Gastrocnemius medialis (tissue), 4 donors: ENCODE data around the gene BRAT1. TPM values are rescaled to one million over a fixed set of nuclear protein-coding genes. Genes with fewer than 3 reads are reported as not detected.
A peak's percentile ranks its signal among the peaks of the same experiment; 100 is the strongest.

Experiments used
- ATAC-seq, 2 donors: fragments of 150-250 bp; one replicate each; pipeline ENCODE4 v1.9.1; 2016
- DNase-seq, 2 donors: peaks; one replicate each; pipeline ENCODE4 v3.0.0-alpha.2; 2019
- H3K27ac ChIP-seq, 4 donors: fragments of 200-600 bp; sonication (generic); 1 replicate in 1 of 4; 2 replicates in 3 of 4; pipeline ENCODE4 v1.5.1; 2016 to 2018; ENCODE audit warnings: mild to moderate bottlenecking in 2 of 4, moderate library complexity in 1 of 4
- H3K27me3 ChIP-seq, 3 donors: fragments of 200-600 bp; sonication (generic) in 2 of 3; 1 replicate in 1 of 3; 2 replicates in 2 of 3; pipeline versions ENCODE4 v1.5.1 to v1.6.0; 2016 to 2019; ENCODE audit warnings: mild to moderate bottlenecking in 1 of 3, moderate library complexity in 1 of 3
- H3K36me3 ChIP-seq, 2 donors: fragments of 200-600 bp; sonication (generic) in 1 of 2; one replicate each; pipeline ENCODE4 v1.5.1; 2017 to 2018
- H3K4me1 ChIP-seq, 2 donors: fragments of 200-600 bp; sonication (generic) in 1 of 2; one replicate each; pipeline ENCODE4 v1.5.1; 2016 to 2017; ENCODE audit warnings: mild to moderate bottlenecking in 2 of 2
- H3K4me3 ChIP-seq, 4 donors: fragments of 200-600 bp; sonication (generic) in 3 of 4; 1 replicate in 1 of 4; 2 replicates in 3 of 4; pipeline ENCODE4 v1.5.1; 2016 to 2019; ENCODE audit warnings: mild to moderate bottlenecking in 2 of 4
- H3K9me3 ChIP-seq, 3 donors: fragments of 200-600 bp; sonication (generic) in 2 of 3; 1 replicate in 1 of 3; 2 replicates in 2 of 3; pipeline ENCODE4 v1.5.1; 2016 to 2019
- POLR2A ChIP-seq, 2 donors: fragments of 450-650 bp; IDR thresholded peaks; one replicate each; pipeline ENCODE4 v1.6.1; 2017; ENCODE audit warnings: antibody characterized with exemption in 2 of 2, mild to moderate bottlenecking in 2 of 2, moderate library complexity in 2 of 2
- in situ Hi-C, 4 donors: fragments of 200-750 bp; cut with MboI; loops; one replicate each; pipeline versions ENCODE4 v1.15.0 to v1.8.0; 2017; ENCODE audit warnings: low sequenced_read_pairs in 4 of 4
- intact Hi-C: fragments of 100-400 bp; cut with DNase I; formaldehyde crosslinking; loops from one replicate; pipeline ENCODE4 v1.15.1; 2023; ENCODE audit warnings: low total_unique reads
- total RNA-seq, 4 donors: library from RNA; depleted of rRNA; stranded (reverse); fragments of >200 nt; gene quantifications; one replicate each; pipeline versions ENCODE4 v1.1.0 to v1.2.3, GENCODE V29; 2016
- TF ChIP-seq, protein P1 (sequence below), 5 experiments: fragments of 450-650 bp in 3 of 5; fragments of 200-600 bp in 2 of 5; sonication (generic) in 2 of 5; IDR thresholded peaks in 4 of 5; conservative IDR thresholded peaks in 1 of 5; 1 replicate in 4 of 5; 2 replicates in 1 of 5; pipeline ENCODE4 v1.5.1; 2016 to 2019; ENCODE audit warnings: antibody characterized with exemption in 5 of 5, mild to moderate bottlenecking in 3 of 5, moderate library complexity in 3 of 5

Gene BRAT1
- total RNA-seq, 4 donors from 2014 or later, result 15.3 to 36.4 (median 20.2) TPM

- DNase-seq (no peak), ATAC-seq (peak in 1 of 2 donors; percentile 1)
- no peaks in the 10 kb centered on the region for H3K9me3 ChIP-seq
- peak overlapping the region; percentile 15 to 76 (median 58) for H3K27ac ChIP-seq
- H3K4me1 ChIP-seq, result peaks cover 21 to 26% of the 10 kb centered on the region in 2 donors
- no peaks in the 10 kb centered on the region for H3K27me3 ChIP-seq
- in situ Hi-C loops (no loop called here), intact Hi-C loops (loop anchor here (2.0 to 10.0 kb wide), 4 partner anchors 71 to 315 kb away; partner anchors contain the start of genes GRIFIN, MRM2, NUDT1 and SNX8)
- H3K4me3 ChIP-seq, result peak overlapping the region; percentile 58 to 95 (median 72)
- no peak for TF ChIP-seq POLR2A (IDR thresholded peaks at IDR 0.05)
- TF ChIP-seq, protein P1, sequence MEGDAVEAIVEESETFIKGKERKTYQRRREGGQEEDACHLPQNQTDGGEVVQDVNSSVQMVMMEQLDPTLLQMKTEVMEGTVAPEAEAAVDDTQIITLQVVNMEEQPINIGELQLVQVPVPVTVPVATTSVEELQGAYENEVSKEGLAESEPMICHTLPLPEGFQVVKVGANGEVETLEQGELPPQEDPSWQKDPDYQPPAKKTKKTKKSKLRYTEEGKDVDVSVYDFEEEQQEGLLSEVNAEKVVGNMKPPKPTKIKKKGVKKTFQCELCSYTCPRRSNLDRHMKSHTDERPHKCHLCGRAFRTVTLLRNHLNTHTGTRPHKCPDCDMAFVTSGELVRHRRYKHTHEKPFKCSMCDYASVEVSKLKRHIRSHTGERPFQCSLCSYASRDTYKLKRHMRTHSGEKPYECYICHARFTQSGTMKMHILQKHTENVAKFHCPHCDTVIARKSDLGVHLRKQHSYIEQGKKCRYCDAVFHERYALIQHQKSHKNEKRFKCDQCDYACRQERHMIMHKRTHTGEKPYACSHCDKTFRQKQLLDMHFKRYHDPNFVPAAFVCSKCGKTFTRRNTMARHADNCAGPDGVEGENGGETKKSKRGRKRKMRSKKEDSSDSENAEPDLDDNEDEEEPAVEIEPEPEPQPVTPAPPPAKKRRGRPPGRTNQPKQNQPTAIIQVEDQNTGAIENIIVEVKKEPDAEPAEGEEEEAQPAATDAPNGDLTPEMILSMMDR (IDR thresholded peaks at IDR 0.05 in 4 of 5, conservative IDR thresholded peaks at IDR 0.05 in 1 of 5), result no peak
- no peaks in the 10 kb centered on the region for H3K36me3 ChIP-seq
Observed at GRCh38 chr7:2559283-2559950, 4.1 kb upstream of the BRAT1 start.

GRCh38 chr7:2558629-2559282 lies 3.4 kb upstream of the BRAT1 start, which contains the start of gene IQCE:
IQCE (plus strand) TSS chr7:2558979; CDS start chr7:2559182, 203 bp downstream.
- Histone ChIP-seq H3K4me1 (peaks cover 28 to 32% of the 10 kb centered on the region in 2 donors), H3K9me3 (no peaks in the 10 kb centered on the region), H3K4me3 (peak within 1 kb of the TSS; percentile 58 to 95 (median 72)), H3K36me3 (no peaks in the 10 kb centered on the region), H3K27me3 (no peaks in the 10 kb centered on the region), H3K27ac (peak within 1 kb of the TSS; percentile 15 to 76 (median 58))
- in situ Hi-C loops, result no loop called here
- intact Hi-C loops, result loop anchor here (2.0 to 10.0 kb wide), 4 partner anchors 72 to 314 kb away; partner anchors contain the start of genes GRIFIN, MRM2, NUDT1 and SNX8
- TF ChIP-seq POLR2A (IDR thresholded peaks at IDR 0.05), result no peak
- TF ChIP-seq, protein P1 (IDR thresholded peaks at IDR 0.05 in 4 of 5, conservative IDR thresholded peaks at IDR 0.05 in 1 of 5), result peak in 2 of 5 experiments; percentile 21 to 42
- ATAC-seq (peak; percentile 63 to 75), DNase-seq (peak; percentile 87 to 92)

DNA sequence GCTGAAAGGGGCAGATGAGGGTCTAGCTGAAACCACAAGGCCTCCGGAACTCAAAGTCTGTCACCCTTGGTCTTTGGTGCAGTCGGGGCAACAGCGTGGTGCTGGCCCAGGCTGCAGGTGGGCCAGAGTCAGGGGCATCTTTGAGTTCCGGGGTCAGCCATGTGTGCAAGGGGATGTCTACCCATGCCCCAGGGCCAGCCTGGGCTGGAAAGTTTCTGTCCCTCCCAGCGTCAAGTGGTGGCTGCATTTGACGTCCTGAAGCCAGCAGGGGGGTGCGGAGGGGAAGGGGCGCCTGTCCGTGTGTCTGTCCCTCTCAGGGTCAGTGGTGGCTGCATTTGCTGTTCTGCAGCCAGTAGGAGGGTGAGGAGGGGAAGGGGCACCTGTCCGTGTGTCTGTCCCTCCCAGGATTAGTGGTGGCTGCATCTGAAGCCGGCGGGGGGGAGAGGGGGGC lies 638 bp downstream of the BRAT1 start:
- Histone ChIP-seq H3K4me3 (peak overlapping the region; percentile 76 to 97 (median 80)), H3K9me3 (no peaks in the 10 kb centered on the region), H3K4me1 (peaks cover 23 to 25% of the 10 kb centered on the region in 2 donors), H3K36me3 (peaks cover 0 to 13% of the 10 kb centered on the region in 2 donors), H3K27ac (peak overlapping the region; percentile 86 to 100 (median 98)), H3K27me3 (no peaks in the 10 kb centered on the region)
- DNase-seq (no peak), ATAC-seq (no peak)
- intact Hi-C loops (loop anchor here (1.0 to 10.0 kb wide), 6 partner anchors 36 to 310 kb away; partner anchors contain the start of genes EIF3B, GNA12, GRIFIN and LFNG), in situ Hi-C loops (no loop called here)
- TF ChIP-seq, protein P1 (IDR thresholded peaks at IDR 0.05 in 4 of 5, conservative IDR thresholded peaks at IDR 0.05 in 1 of 5), result no peak
- no peak for TF ChIP-seq POLR2A (IDR thresholded peaks at IDR 0.05)

- no peaks in the 10 kb centered on the region for H3K9me3 ChIP-seq
- H3K4me1 ChIP-seq, result peaks cover 22 to 23% of the 10 kb centered on the region in 2 donors
- intact Hi-C loops (loop anchor here (2.0 to 10.0 kb wide), 3 partner anchors 35 to 309 kb away; partner anchors contain the start of genes EIF3B, LFNG, MRM2 and NUDT1), in situ Hi-C loops (no loop called here)
- peak overlapping the region; percentile 76 to 97 (median 80) for H3K4me3 ChIP-seq
- no peak for TF ChIP-seq POLR2A (IDR thresholded peaks at IDR 0.05)
- TF ChIP-seq, protein P1 (IDR thresholded peaks at IDR 0.05 in 4 of 5, conservative IDR thresholded peaks at IDR 0.05 in 1 of 5), result no peak
- no peak for DNase-seq
- peak overlapping the region in 2 of 4 donors; percentile 86 to 97 for H3K27ac ChIP-seq
- ATAC-seq, result no peak
- peaks cover 0 to 18% of the 10 kb centered on the region in 2 donors for H3K36me3 ChIP-seq
- no peaks in the 10 kb centered on the region for H3K27me3 ChIP-seq
Observed at GRCh38 chr7:2553831-2554581, 1.3 kb downstream of the BRAT1 start.
